GM21423 (cell line): ENCODE measurements around the gene TSPAN17.
"Not testable (repeated sequence)": the region's sequence is repeated elsewhere in the genome, so short reads cannot be mapped to it uniquely, and the experiment has no call there.

Experiments used
- ATAC-seq: cut with Tn5 transposase; IDR thresholded peaks from one replicate; pipeline ENCODE4 v1.9.1; 2021; ENCODE audit warnings: mild to moderate bottlenecking, moderate library complexity; ENCODE audit not compliant: unreplicated experiment

The TSPAN17 gene

GRCh38 chr5:176676361-176676824 is 29.1 kb downstream of the TSPAN17 start:
- peak; percentile 86 for ATAC-seq

- no peak for ATAC-seq
Observed at GRCh38 chr5:176677209-176677939, 30.1 kb downstream of the TSPAN17 start.

- no peak for ATAC-seq
Observed at GRCh38 chr5:176678584-176678983, 31.3 kb downstream of the TSPAN17 start.

GRCh38 chr5:176679365-176680225 is 32.3 kb downstream of the TSPAN17 start:
- ATAC-seq = no peak

GRCh38 chr5:176680226-176680563 is 32.9 kb downstream of the TSPAN17 start:
- no peak for ATAC-seq

- no peak for ATAC-seq
Observed at GRCh38 chr5:176682016-176682531, 34.8 kb downstream of the TSPAN17 start.

GRCh38 chr5:176685010-176685409 is 37.7 kb downstream of the TSPAN17 start:
- no peak for ATAC-seq

GRCh38 chr5:176687247-176687646 is 40.0 kb downstream of the TSPAN17 start:
- no peak for ATAC-seq

- no peak for ATAC-seq
Observed at GRCh38 chr5:176687881-176688280, 40.6 kb downstream of the TSPAN17 start.

- no peak for ATAC-seq
Observed at GRCh38 chr5:176690911-176691310, 43.6 kb downstream of the TSPAN17 start.

GRCh38 chr5:176691524-176691923 is 44.2 kb downstream of the TSPAN17 start:
- ATAC-seq = no peak

- no peak for ATAC-seq
Observed at GRCh38 chr5:176692326-176692725, 45.0 kb downstream of the TSPAN17 start.

GRCh38 chr5:176692839-176693476 is 45.7 kb downstream of the TSPAN17 start:
- no peak for ATAC-seq

- no peak for ATAC-seq
Observed at GRCh38 chr5:176693477-176693851, 46.2 kb downstream of the TSPAN17 start.

- ATAC-seq = no peak
Observed at GRCh38 chr5:176694146-176694545, 46.9 kb downstream of the TSPAN17 start.

GRCh38 chr5:176694631-176695030 is 47.3 kb downstream of the TSPAN17 start:
- no peak for ATAC-seq

- no peak for ATAC-seq
Observed at GRCh38 chr5:176695073-176695472, 47.8 kb downstream of the TSPAN17 start.

GRCh38 chr5:176697267-176697933 is 50.1 kb downstream of the TSPAN17 start:
- ATAC-seq = no peak

GRCh38 chr5:176697934-176698538 is 50.8 kb downstream of the TSPAN17 start:
- ATAC-seq = no peak

GRCh38 chr5:176699446-176699845 is 52.2 kb downstream of the TSPAN17 start:
- ATAC-seq = not testable (repeated sequence)
